Lower lobe of right lung (tissue), 2 donors: ENCODE measurements around the gene RFX4. TPM values are rescaled to one million over a fixed set of nuclear protein-coding genes. Genes with fewer than 3 reads are reported as not detected.
A peak's percentile ranks its signal among the peaks of the same experiment; 100 is the strongest.

ENCODE experiments used
- ATAC-seq, 2 donors: fragments of 200-7000 bp; cut with Tn5 transposase; one replicate each; pipeline ENCODE4 v1.9.1; 2020 to 2022; ENCODE audit warnings: mild to moderate bottlenecking in 2 of 2, moderate library complexity in 2 of 2
- DNase-seq: peaks from one replicate; pipeline ENCODE4 v3.0.0-alpha.2; 2020
- H3K27ac ChIP-seq: fragments of 200-600 bp; one replicate; pipeline ENCODE4 v1.8.0; 2022
- H3K27me3 ChIP-seq: fragments of 200-600 bp; one replicate; pipeline ENCODE4 v1.8.0; 2022; ENCODE audit warnings: low read depth
- H3K36me3 ChIP-seq: fragments of 200-600 bp; one replicate; pipeline ENCODE4 v1.8.0; 2022; ENCODE audit warnings: mild to moderate bottlenecking
- H3K4me1 ChIP-seq: fragments of 200-600 bp; one replicate; pipeline ENCODE4 v1.8.0; 2022
- H3K4me3 ChIP-seq: fragments of 200-600 bp; one replicate; pipeline ENCODE4 v1.8.0; 2022; ENCODE audit warnings: mild to moderate bottlenecking
- H3K9me3 ChIP-seq: fragments of 200-600 bp; one replicate; pipeline ENCODE4 v1.8.0; 2022
- intact Hi-C: fragments of 100-400 bp; cut with DNase I; formaldehyde crosslinking; loops from one replicate; pipeline ENCODE4 v1.11.0; 2022
- total RNA-seq: library from RNA; stranded (reverse); fragmentation: NEBNext Ultra II Directional; extraction: Animal tissue kit (Norgen Biotek cat#: 25700); gene quantifications from one replicate; pipeline ENCODE4 v1.2.1, GENCODE V29; 2021
- TF ChIP-seq, protein P1 (sequence below): fragments of 200-600 bp; IDR thresholded peaks from one replicate; pipeline ENCODE4 v1.8.0; 2022; ENCODE audit warnings: antibody characterized with exemption, mild to moderate bottlenecking
- donor health status: DM: no; HTN: yes; CAD: no; lungs with severe emphysema.

The RFX4 gene
- total RNA-seq, 1 donor from 2014 or later, result not detected

- DNase-seq (no peak), ATAC-seq (no peak)
- no peak overlapping the region for H3K4me3 ChIP-seq
- no peaks in the 10 kb centered on the region for H3K36me3 ChIP-seq
- H3K27me3 ChIP-seq, result peaks cover 85% of the 10 kb centered on the region
- no peaks in the 10 kb centered on the region for H3K9me3 ChIP-seq
- intact Hi-C loops, result no loop called here
- no peak overlapping the region for H3K27ac ChIP-seq
- TF ChIP-seq, protein P1, sequence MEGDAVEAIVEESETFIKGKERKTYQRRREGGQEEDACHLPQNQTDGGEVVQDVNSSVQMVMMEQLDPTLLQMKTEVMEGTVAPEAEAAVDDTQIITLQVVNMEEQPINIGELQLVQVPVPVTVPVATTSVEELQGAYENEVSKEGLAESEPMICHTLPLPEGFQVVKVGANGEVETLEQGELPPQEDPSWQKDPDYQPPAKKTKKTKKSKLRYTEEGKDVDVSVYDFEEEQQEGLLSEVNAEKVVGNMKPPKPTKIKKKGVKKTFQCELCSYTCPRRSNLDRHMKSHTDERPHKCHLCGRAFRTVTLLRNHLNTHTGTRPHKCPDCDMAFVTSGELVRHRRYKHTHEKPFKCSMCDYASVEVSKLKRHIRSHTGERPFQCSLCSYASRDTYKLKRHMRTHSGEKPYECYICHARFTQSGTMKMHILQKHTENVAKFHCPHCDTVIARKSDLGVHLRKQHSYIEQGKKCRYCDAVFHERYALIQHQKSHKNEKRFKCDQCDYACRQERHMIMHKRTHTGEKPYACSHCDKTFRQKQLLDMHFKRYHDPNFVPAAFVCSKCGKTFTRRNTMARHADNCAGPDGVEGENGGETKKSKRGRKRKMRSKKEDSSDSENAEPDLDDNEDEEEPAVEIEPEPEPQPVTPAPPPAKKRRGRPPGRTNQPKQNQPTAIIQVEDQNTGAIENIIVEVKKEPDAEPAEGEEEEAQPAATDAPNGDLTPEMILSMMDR, result no peak
- H3K4me1 ChIP-seq, result peaks cover 51% of the 10 kb centered on the region
Measured at GRCh38 chr12:106582249-106582591, 584 bp upstream of the RFX4 start.

DNA sequence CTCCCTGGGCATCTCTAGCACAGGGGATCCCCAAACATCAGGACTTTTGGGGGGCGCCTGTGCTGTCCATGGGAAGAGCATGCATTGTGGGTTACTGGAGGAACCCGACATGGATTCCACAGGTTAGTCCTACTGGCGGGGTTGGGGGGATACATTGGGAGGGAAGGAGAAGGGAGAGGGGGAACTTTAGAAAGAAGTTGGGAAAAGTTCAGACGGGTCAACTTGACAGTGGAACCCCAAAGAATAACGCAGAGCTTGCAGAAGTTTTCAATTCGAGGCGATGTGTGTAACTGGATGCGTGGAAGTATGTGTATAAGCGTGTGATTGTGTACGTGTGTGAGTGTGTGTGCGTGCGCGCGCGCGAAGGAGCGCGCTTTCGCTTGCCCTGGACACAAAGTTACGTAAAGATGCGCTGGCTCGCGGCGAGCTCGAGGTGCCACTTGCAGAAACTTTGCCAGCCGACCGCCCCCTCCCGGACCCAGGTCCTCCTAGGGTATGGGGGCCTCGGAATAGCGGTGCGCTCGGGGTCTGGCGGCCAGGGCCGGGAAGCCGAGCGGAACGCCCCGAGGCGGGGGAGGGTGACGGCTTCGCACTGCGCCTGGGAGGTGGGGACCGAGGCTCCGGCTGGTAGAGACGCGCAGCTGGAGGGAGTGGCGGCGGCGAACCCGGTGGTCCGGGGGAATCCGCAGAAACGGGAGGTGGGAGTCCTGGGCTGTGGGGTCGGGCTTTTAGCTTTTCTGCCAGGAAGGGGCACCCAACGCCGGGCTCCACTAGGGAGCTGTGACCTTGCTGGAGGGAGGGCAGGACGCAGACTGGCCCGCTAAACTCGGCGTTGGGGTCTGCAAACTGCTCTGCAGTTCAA lies 669 bp downstream of the RFX4 start:
- Histone ChIP-seq H3K27ac (no peak overlapping the region), H3K4me3 (peak overlapping the region; percentile 40), H3K4me1 (peaks cover 51% of the 10 kb centered on the region), H3K9me3 (no peaks in the 10 kb centered on the region), H3K27me3 (peaks cover 97% of the 10 kb centered on the region), H3K36me3 (no peaks in the 10 kb centered on the region)
- TF ChIP-seq, protein P1, result no peak
- ATAC-seq (peak in 1 of 2 donors; percentile 13), DNase-seq (peak; percentile 46)
- intact Hi-C loops, result no loop called here

- Histone ChIP-seq H3K27ac (no peak overlapping the region), H3K4me3 (no peak overlapping the region), H3K36me3 (no peaks in the 10 kb centered on the region), H3K4me1 (peaks cover 51% of the 10 kb centered on the region), H3K9me3 (no peaks in the 10 kb centered on the region), H3K27me3 (peaks cover 97% of the 10 kb centered on the region)
- TF ChIP-seq, protein P1, result no peak
- intact Hi-C loops, result no loop called here
- DNase-seq, result no peak
- ATAC-seq, result no peak
Measured at GRCh38 chr12:106584104-106585064, 1.6 kb downstream of the RFX4 start.

DNA sequence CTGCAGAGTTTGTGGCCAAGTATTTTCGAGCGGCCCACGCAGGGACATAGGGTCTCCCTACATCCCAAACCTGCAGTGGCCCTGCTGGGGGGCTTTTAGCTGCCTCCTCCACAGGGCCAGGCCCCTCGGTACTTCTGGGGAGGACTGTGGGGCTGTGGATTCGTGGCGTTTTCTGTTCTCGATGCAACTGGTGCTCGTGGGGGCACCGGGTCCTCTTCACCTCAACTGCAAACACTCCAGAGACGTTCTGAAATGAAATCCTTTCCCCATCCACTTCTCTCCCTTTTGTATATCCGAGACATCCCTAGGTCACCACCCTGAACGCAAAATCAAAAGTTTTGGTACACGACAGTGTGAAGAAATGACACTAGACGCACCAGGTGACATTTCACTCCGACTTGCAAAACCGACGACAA lies 2.3 kb downstream of the RFX4 start:
- Histone ChIP-seq H3K36me3 (no peaks in the 10 kb centered on the region), H3K4me3 (no peak overlapping the region), H3K9me3 (no peaks in the 10 kb centered on the region), H3K4me1 (peaks cover 51% of the 10 kb centered on the region), H3K27me3 (peaks cover 97% of the 10 kb centered on the region), H3K27ac (no peak overlapping the region)
- DNase-seq (no peak), ATAC-seq (no peak)
- TF ChIP-seq, protein P1, result no peak
- intact Hi-C loops, result no loop called here

- no peak overlapping the region for H3K4me3 ChIP-seq
- no peak overlapping the region for H3K27ac ChIP-seq
- H3K27me3 ChIP-seq, result peaks cover 96% of the 10 kb centered on the region
- peaks cover 49% of the 10 kb centered on the region for H3K4me1 ChIP-seq
- DNase-seq (no peak), ATAC-seq (no peak)
- no peaks in the 10 kb centered on the region for H3K36me3 ChIP-seq
- TF ChIP-seq, protein P1, result no peak
- H3K9me3 ChIP-seq, result no peaks in the 10 kb centered on the region
- intact Hi-C loops, result no loop called here
Measured at GRCh38 chr12:106585521-106586277, 2.9 kb downstream of the RFX4 start.
